Measurements from ENCODE around the gene UBE2B. TPM values are rescaled to one million over a fixed set of nuclear protein-coding genes. Genes with fewer than 3 reads are reported as not detected.

The UBE2B gene
- total RNA-seq, 2 donors from 2014 or later = 27.4 to 57.7 TPM

DNA sequence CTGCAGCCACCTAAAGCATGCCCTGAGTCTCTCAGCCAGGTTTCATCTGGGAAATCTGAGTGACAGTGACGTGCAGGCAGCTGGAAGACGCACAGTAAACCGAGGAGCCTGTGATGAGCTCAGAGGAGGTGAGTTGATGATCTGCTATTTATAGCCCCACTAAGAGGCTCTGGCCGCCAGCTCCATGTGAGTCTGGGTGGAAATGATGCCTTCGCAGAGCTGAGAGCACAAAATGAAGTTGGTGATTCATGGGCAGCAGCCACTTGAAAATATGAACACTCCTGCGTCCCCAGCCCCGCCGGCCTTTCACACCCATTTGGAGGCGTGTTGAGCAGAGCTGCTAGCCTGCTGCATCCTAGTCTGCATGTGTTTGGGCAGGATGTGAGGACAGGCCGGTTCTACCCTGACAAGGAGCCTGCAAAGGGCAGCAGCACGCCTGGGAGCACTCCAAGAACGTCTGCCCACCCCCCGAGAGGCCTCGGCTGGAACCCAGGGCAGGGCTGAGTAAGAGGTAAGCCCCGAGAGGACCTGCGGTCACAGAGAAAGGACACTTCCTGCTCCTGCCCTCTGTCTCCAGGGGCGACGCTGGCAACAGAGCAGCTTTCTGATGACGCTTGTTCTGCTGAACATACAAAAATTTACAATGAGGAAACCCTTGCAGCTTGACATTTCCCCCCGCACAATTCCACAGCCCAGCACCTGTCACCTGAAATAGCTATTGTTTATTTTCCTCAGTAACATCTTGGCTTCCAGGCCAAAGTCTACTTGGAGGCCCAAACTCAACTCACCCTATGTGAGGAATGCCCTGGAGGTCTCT is 65.4 kb downstream of the UBE2B start:
- no peak overlapping the region for H3K4me3 ChIP-seq
- intact Hi-C loops (cut with DNase I) = no loop called here
- peak; percentile 77 for DNase-seq (ENCODE audit: low spot score)

GRCh38 chr5:134437340-134437846 is 66.0 kb downstream of the UBE2B start:
- intact Hi-C loops (cut with DNase I) = no loop called here
- H3K27ac ChIP-seq = peak overlapping the region; percentile 57 to 64
- peaks cover 15% of the 10 kb centered on the region for H3K4me1 ChIP-seq (replicated peaks)
- 91% methylated on average over 4 of the region's 4 CpGs for WGBS
- H3K27me3 ChIP-seq (replicated peaks; ENCODE audit: insufficient read depth) = no peaks in the 10 kb centered on the region
- no peak overlapping the region for H3K4me3 ChIP-seq
- TF ChIP-seq POLR2AphosphoS5 (IDR thresholded peaks at IDR 0.05) (no peak), POLR2A (IDR thresholded peaks at IDR 0.05) (no peak)
- TF ChIP-seq, protein P1, sequence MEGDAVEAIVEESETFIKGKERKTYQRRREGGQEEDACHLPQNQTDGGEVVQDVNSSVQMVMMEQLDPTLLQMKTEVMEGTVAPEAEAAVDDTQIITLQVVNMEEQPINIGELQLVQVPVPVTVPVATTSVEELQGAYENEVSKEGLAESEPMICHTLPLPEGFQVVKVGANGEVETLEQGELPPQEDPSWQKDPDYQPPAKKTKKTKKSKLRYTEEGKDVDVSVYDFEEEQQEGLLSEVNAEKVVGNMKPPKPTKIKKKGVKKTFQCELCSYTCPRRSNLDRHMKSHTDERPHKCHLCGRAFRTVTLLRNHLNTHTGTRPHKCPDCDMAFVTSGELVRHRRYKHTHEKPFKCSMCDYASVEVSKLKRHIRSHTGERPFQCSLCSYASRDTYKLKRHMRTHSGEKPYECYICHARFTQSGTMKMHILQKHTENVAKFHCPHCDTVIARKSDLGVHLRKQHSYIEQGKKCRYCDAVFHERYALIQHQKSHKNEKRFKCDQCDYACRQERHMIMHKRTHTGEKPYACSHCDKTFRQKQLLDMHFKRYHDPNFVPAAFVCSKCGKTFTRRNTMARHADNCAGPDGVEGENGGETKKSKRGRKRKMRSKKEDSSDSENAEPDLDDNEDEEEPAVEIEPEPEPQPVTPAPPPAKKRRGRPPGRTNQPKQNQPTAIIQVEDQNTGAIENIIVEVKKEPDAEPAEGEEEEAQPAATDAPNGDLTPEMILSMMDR (IDR thresholded peaks at IDR 0.05) = no peak
- H3K9me3 ChIP-seq = no peaks in the 10 kb centered on the region
- no peaks in the 10 kb centered on the region for H3K36me3 ChIP-seq
- DNase-seq (ENCODE audit: low spot score) = no peak

More for the DNA sequence above, 65.4 kb downstream of the UBE2B start:
- H3K9me3 ChIP-seq = no peaks in the 10 kb centered on the region
- 8% methylated on average over 20 of the region's 20 CpGs for WGBS
- H3K4me1 ChIP-seq (replicated peaks) = peaks cover 15% of the 10 kb centered on the region
- no peaks in the 10 kb centered on the region for H3K27me3 ChIP-seq (replicated peaks; ENCODE audit: insufficient read depth)
- TF ChIP-seq POLR2A (IDR thresholded peaks at IDR 0.05) (no peak), POLR2AphosphoS5 (IDR thresholded peaks at IDR 0.05) (peak; percentile 81)
- no peaks in the 10 kb centered on the region for H3K36me3 ChIP-seq
- peak overlapping the region; percentile 57 to 64 for H3K27ac ChIP-seq

- no peak for DNase-seq (ENCODE audit: low spot score)
- Histone ChIP-seq H3K4me1 (replicated peaks) (peaks cover 15% of the 10 kb centered on the region), H3K27me3 (replicated peaks; ENCODE audit: insufficient read depth) (no peaks in the 10 kb centered on the region), H3K4me3 (no peak overlapping the region), H3K9me3 (no peaks in the 10 kb centered on the region), H3K27ac (peak overlapping the region in 1 of 2 donors; percentile 64), H3K36me3 (no peaks in the 10 kb centered on the region)
- TF ChIP-seq, protein P1 (IDR thresholded peaks at IDR 0.05) = no peak
- TF ChIP-seq POLR2AphosphoS5 (IDR thresholded peaks at IDR 0.05) (no peak), POLR2A (IDR thresholded peaks at IDR 0.05) (no peak)
- intact Hi-C loops (cut with DNase I) = loop anchor here (2.0 kb wide), 2 partner anchors 25 to 29 kb away; no protein-coding TSS in a partner anchor
- WGBS = 69% methylated on average over 7 of the region's 7 CpGs
Measured at GRCh38 chr5:134437847-134438581, 66.6 kb downstream of the UBE2B start.

DNA sequence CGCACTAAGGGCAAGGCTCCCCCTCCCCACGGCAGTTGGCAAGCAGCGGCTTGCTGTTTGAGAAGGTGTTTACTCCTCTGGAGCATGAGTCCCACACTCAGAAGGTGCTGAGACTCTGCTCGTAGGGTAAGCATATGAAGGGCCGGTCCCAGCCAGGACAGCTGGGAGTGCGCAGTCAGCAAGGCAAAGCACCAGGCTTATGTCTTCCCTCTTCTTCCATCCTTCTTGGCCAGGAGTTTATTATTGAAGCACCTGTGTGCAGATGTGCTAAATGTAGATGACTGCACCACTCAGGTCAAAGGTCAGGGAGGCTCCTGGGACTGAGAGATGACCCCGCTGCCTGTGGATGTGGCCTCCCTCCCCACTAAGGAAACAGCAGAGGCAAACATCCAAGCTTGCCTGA is 67.4 kb downstream of the UBE2B start:
- no peaks in the 10 kb centered on the region for H3K36me3 ChIP-seq
- 69% methylated on average over 7 of the region's 7 CpGs for WGBS
- H3K4me1 ChIP-seq (replicated peaks) = peaks cover 15% of the 10 kb centered on the region
- TF ChIP-seq POLR2AphosphoS5 (IDR thresholded peaks at IDR 0.05) (no peak), POLR2A (IDR thresholded peaks at IDR 0.05) (no peak)
- TF ChIP-seq, protein P1 (IDR thresholded peaks at IDR 0.05) = no peak
- H3K27ac ChIP-seq = peak overlapping the region; percentile 20 to 64
- intact Hi-C loops (cut with DNase I) = loop anchor here (2.0 kb wide), 2 partner anchors 26 to 28 kb away; no protein-coding TSS in a partner anchor
- H3K9me3 ChIP-seq = no peaks in the 10 kb centered on the region
- H3K4me3 ChIP-seq = no peak overlapping the region
- DNase-seq (ENCODE audit: low spot score) = no peak
- H3K27me3 ChIP-seq (replicated peaks; ENCODE audit: insufficient read depth) = no peaks in the 10 kb centered on the region

GRCh38 chr5:134439210-134439654 is 67.9 kb downstream of the UBE2B start:
- intact Hi-C loops (cut with DNase I) = loop anchor here (2.0 kb wide), 2 partner anchors 26 to 28 kb away; no protein-coding TSS in a partner anchor
- peak; percentile 95 for TF ChIP-seq POLR2AphosphoS5 (IDR thresholded peaks at IDR 0.05)
- TF ChIP-seq, protein P1 (IDR thresholded peaks at IDR 0.05) = peak in 2 of 4 experiments; percentile 29 to 34
- no peak for TF ChIP-seq POLR2A (IDR thresholded peaks at IDR 0.05)
- Histone ChIP-seq H3K27ac (peak overlapping the region; percentile 20 to 64), H3K4me1 (replicated peaks) (peaks cover 15% of the 10 kb centered on the region), H3K27me3 (replicated peaks; ENCODE audit: insufficient read depth) (no peaks in the 10 kb centered on the region), H3K4me3 (no peak overlapping the region), H3K36me3 (no peaks in the 10 kb centered on the region), H3K9me3 (no peaks in the 10 kb centered on the region)
- 4% methylated on average over 7 of the region's 7 CpGs for WGBS
- DNase-seq (ENCODE audit: low spot score) = peak; percentile 95
